ENCODE results near the gene SPDYA.

SPDYA gene

GRCh38 chr2:28869494-28870145 is 59.0 kb downstream of the SPDYA start:
- no peak overlapping the region for H3K27ac ChIP-seq (ENCODE audit: low read depth, low read length)
- H3K79me2 ChIP-seq (ENCODE audit: control insufficient read depth, low read length) = peaks cover 56% of the 10 kb centered on the region

GRCh38 chr2:28870146-28870891 is 59.7 kb downstream of the SPDYA start, which contains the start of gene TRMT61B:
Gene TRMT61B, minus strand, starts transcription at chr2:28870309. Its CDS starts 32 bp downstream, at chr2:28870277.
- peaks cover 49% of the 10 kb centered on the region for H3K79me2 ChIP-seq (ENCODE audit: control insufficient read depth, low read length)
- peaks cover 23% of the 10 kb centered on the region for H3K36me3 ChIP-seq (ENCODE audit: control insufficient read depth, low read length)
- no peaks in the 10 kb centered on the region for H3K9me3 ChIP-seq (ENCODE audit: control insufficient read depth, insufficient read depth, low read length)
- H4K20me1 ChIP-seq (ENCODE audit: control insufficient read depth, insufficient read depth, low read depth, low read length) = peaks cover 4% of the 10 kb centered on the region
- H3K27me3 ChIP-seq (ENCODE audit: control insufficient read depth, low read length) = no peaks in the 10 kb centered on the region
- H3K9me2 ChIP-seq (replicated peaks; ENCODE audit: control insufficient read depth, low read length) = no peaks in the 10 kb centered on the region
- H3K4me2 ChIP-seq (ENCODE audit: low read length) = peak within 1 kb of the TSS; percentile 93
- peak within 1 kb of the TSS; percentile 86 for H3K4me3 ChIP-seq (ENCODE audit: low read length)
- peaks cover 41% of the 10 kb centered on the region for H3K4me1 ChIP-seq (ENCODE audit: control insufficient read depth, low read length)
- peak within 1 kb of the TSS; percentile 65 for H3K27ac ChIP-seq (ENCODE audit: low read depth, low read length)
- H3F3A ChIP-seq (ENCODE audit: control insufficient read depth, insufficient read depth) = peaks cover 3% of the 10 kb centered on the region
- TF ChIP-seq CTCF (IDR thresholded peaks at IDR 0.05; ENCODE audit: low read depth, low read length, poor library complexity, severe bottlenecking) (no peak), EZH2phosphoT487 (IDR thresholded peaks at IDR 0.05; ENCODE audit: borderline replicate concordance, low read length) (no peak)

More at GRCh38 chr2:28869494-28870145, 59.0 kb downstream of the SPDYA start:
- no peak for TF ChIP-seq CTCF (IDR thresholded peaks at IDR 0.05; ENCODE audit: low read depth, low read length, poor library complexity, severe bottlenecking)
- TF ChIP-seq EZH2phosphoT487 (IDR thresholded peaks at IDR 0.05; ENCODE audit: borderline replicate concordance, low read length) = no peak
- Histone ChIP-seq H3F3A (ENCODE audit: control insufficient read depth, insufficient read depth) (peaks cover 3% of the 10 kb centered on the region), H3K36me3 (ENCODE audit: control insufficient read depth, low read length) (peaks cover 30% of the 10 kb centered on the region), H4K20me1 (ENCODE audit: control insufficient read depth, insufficient read depth, low read depth, low read length) (peaks cover 4% of the 10 kb centered on the region), H3K27me3 (ENCODE audit: control insufficient read depth, low read length) (no peaks in the 10 kb centered on the region), H3K4me3 (ENCODE audit: low read length) (peak overlapping the region; percentile 86), H3K4me1 (ENCODE audit: control insufficient read depth, low read length) (peaks cover 41% of the 10 kb centered on the region), H3K9me3 (ENCODE audit: control insufficient read depth, insufficient read depth, low read length) (no peaks in the 10 kb centered on the region), H3K4me2 (ENCODE audit: low read length) (peak overlapping the region; percentile 93), H3K9me2 (replicated peaks; ENCODE audit: control insufficient read depth, low read length) (no peaks in the 10 kb centered on the region)

- Histone ChIP-seq H3K9me3 (ENCODE audit: control insufficient read depth, insufficient read depth, low read length) (no peaks in the 10 kb centered on the region), H3K79me2 (ENCODE audit: control insufficient read depth, low read length) (peaks cover 41% of the 10 kb centered on the region), H3K4me3 (ENCODE audit: low read length) (no peak overlapping the region), H3K27ac (ENCODE audit: low read depth, low read length) (no peak overlapping the region), H3K4me1 (ENCODE audit: control insufficient read depth, low read length) (peaks cover 41% of the 10 kb centered on the region), H3F3A (ENCODE audit: control insufficient read depth, insufficient read depth) (peaks cover 3% of the 10 kb centered on the region), H3K36me3 (ENCODE audit: control insufficient read depth, low read length) (peaks cover 18% of the 10 kb centered on the region), H3K27me3 (ENCODE audit: control insufficient read depth, low read length) (peaks cover 2% of the 10 kb centered on the region; the same call in 1 of the 2 replicates), H4K20me1 (ENCODE audit: control insufficient read depth, insufficient read depth, low read depth, low read length) (peaks cover 4% of the 10 kb centered on the region), H3K9me2 (replicated peaks; ENCODE audit: control insufficient read depth, low read length) (no peaks in the 10 kb centered on the region), H3K4me2 (ENCODE audit: low read length) (peak overlapping the region; percentile 93)
- TF ChIP-seq EZH2phosphoT487 (IDR thresholded peaks at IDR 0.05; ENCODE audit: borderline replicate concordance, low read length) (no peak), CTCF (IDR thresholded peaks at IDR 0.05; ENCODE audit: low read depth, low read length, poor library complexity, severe bottlenecking) (no peak)
Measured at GRCh38 chr2:28871620-28872019, 61.0 kb downstream of the SPDYA start.
